ENCODE measurements around the gene PARVB. TPM values are rescaled to one million over a fixed set of nuclear protein-coding genes. Genes with fewer than 3 reads are reported as not detected.
"Not testable (repeated sequence)": the region's sequence is repeated elsewhere in the genome, so short reads cannot be mapped to it uniquely, and the experiment has no call there.

The PARVB gene
- total RNA-seq, 2 donors from 2014 or later = 95.5 to 113 TPM

DNA sequence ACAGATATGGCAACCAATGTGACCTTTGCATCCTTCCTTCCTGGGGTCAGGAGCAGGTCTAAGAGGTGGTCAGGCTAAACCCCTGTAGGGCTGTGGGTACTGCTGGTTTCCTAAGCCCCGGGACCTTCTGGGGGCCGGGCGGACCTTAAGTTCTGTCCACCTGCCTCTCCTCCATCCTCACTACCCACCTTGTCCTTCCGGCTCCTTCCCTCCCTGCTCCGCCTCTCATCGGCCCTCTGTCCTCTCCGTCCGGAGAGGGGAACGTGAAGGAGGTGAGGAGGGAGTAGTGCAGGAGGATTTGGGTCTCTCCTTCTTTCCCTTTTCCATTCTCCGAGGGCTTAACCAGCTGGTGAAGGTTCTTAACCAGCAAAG is 28.3 kb upstream of the PARVB start:
- no peak for ATAC-seq
- DNase-seq = no peak
- intact Hi-C loops (cut with DNase I) = no loop called here

- intact Hi-C loops (cut with DNase I) = no loop called here
- peak; percentile 28 to 47 for ATAC-seq
- peak; percentile 71 for DNase-seq
Measured at GRCh38 chr22:43996170-43996980, 27.7 kb upstream of the PARVB start.

DNA sequence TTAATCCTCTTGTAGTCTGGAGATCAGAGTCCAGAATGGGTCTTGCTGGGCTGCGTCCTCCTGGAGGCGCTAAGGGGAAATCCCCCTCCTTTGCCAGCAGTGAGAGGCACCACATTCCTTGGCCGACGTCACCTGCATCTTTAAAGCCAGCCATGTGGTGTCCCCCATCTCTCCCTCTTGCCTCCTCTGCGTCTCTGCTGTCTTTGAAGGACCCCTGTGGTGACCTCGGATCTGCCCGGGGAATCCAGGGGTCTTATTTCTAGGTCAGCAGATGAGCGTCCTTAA is 27.2 kb upstream of the PARVB start:
- DNase-seq (no peak), ATAC-seq (no peak)
- intact Hi-C loops (cut with DNase I) = no loop called here

DNA sequence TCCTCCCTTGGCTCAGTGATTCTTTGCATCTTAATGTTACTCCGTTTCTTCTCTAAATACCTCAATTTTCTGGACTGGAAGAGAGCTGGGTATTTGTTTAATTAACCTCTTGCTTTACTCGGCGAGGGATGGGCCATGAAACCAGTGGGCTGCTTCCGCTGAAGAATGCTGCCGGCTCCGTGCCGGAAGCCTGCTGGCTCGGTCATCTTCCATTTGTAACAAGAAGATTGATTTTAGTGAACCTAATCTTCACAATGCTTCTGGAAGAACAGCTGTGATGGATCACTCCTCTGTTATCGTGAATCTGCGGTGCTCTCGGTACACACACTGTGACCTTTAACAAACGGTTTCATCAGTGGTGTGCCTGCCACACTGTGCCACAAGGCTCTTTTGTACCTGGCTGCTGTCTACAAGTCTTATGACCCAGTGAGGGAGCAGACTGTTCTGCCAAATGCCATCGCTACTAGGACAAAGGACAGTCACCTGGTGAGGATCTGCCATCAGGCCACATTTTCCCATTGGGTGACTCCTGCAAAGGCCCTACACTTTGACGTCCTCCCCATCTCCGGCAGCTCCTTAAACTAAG is 25.3 kb upstream of the PARVB start:
- DNase-seq (peak; percentile 40), ATAC-seq (peak; percentile 35 to 58)
- intact Hi-C loops (cut with DNase I) = loop anchor here in 1 of 2 donors (2.0 kb wide), 1 partner anchor 86 kb away; no protein-coding TSS in a partner anchor

DNA sequence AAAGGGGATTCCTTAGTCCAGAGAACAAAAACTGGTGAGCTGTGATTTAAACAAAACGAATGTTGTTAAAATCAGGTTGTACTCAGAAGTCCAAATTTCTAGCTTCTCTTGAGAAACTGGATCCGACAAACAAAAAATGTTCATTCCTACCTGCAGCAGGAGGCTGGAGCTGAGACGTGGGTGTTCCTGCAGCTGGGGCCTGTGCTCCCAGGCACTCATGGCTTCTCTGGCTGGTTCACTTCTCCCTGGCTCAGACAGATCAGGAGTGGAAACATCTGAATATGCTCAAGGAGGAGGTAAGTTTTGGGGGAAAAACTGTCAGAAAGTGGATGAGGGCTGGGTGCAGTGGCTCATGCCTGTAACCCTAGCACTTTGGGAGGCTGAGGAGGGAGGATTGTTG is 24.7 kb upstream of the PARVB start:
- ATAC-seq = no peak
- intact Hi-C loops (cut with DNase I) = loop anchor here in 1 of 2 donors (2.0 kb wide), 1 partner anchor 85 kb away; no protein-coding TSS in a partner anchor
- DNase-seq = no peak

- DNase-seq (no peak), ATAC-seq (no peak)
- intact Hi-C loops (cut with DNase I) = no loop called here
Measured at GRCh38 chr22:44000123-44000522, 24.0 kb upstream of the PARVB start.

GRCh38 chr22:44001521-44001920 is 22.6 kb upstream of the PARVB start:
- intact Hi-C loops (cut with DNase I) = no loop called here
- DNase-seq = no peak
- no peak for ATAC-seq

GRCh38 chr22:44002324-44002723 is 21.8 kb upstream of the PARVB start:
- ATAC-seq (no peak), DNase-seq (no peak)
- intact Hi-C loops (cut with DNase I) = no loop called here

DNA sequence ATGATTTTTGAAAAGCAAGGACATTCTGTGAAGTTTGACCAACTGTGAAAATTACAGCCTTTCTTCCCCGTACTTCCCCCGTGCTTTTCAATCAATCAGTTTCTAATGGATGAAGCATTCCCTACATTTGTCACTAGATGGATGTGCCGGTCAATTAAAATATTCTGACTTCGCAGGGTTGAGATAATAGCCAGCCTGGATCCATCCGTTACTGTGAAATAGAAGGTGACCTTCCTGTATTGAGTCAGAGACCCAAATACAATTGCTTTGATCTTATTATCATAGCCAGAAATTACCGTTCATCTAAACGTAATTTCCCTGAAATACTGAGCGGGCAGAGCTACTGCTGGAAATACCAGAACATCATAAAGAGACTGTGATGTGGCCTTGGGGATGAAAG is 21.1 kb upstream of the PARVB start:
- intact Hi-C loops (cut with DNase I) = no loop called here
- no peak for DNase-seq
- ATAC-seq = no peak

DNA sequence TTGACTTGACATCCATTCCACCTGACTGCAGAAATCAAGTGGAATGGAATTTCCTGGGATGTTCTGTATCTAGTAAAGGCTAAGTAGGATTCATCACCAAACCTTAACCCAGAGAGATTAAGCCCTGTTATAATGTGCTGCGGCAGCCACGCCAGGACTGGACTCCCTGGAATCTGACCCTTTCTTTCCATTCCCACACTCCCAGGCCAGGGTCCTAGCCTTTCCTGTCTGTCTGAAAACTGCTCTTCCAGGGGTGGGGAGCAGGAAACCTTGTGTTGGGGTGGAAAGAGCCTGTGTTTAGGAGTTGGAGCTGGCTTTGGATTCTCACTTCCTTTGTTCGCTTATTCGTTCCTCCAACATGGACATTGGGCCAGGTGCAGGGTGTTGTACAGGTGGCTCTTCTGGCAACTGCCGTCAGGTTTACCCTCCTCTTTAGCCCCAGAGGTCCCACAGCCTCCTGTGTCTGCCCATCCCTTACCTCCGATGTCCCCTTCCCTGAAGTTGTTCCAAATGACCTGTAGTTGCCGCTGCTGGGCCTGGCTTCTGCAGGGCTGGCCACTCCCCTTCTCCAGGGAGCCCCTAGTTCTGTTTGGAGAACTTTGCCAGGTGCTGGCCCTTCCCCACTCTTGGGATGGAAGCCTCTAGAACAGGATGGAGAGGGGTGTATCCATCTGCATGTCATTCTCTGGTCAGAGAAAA is 20.5 kb upstream of the PARVB start:
- intact Hi-C loops (cut with DNase I) = no loop called here
- ATAC-seq (peak; percentile 38 to 45), DNase-seq (no peak)

GRCh38 chr22:44004104-44004460 is 20.0 kb upstream of the PARVB start:
- no peak for DNase-seq
- intact Hi-C loops (cut with DNase I) = no loop called here
- no peak for ATAC-seq

GRCh38 chr22:44005524-44005923 is 18.6 kb upstream of the PARVB start:
- intact Hi-C loops (cut with DNase I) = no loop called here
- no peak for DNase-seq
- ATAC-seq = no peak

- intact Hi-C loops (cut with DNase I) = no loop called here
- ATAC-seq = peak in 1 of 2 donors; percentile 53
Measured at GRCh38 chr22:44012162-44012561, 11.9 kb upstream of the PARVB start.

GRCh38 chr22:44012591-44012990 is 11.5 kb upstream of the PARVB start:
- DNase-seq = no peak
- intact Hi-C loops (cut with DNase I) = no loop called here
- ATAC-seq = no peak

More at GRCh38 chr22:44012162-44012561, 11.9 kb upstream of the PARVB start:
- no peak for DNase-seq

DNA sequence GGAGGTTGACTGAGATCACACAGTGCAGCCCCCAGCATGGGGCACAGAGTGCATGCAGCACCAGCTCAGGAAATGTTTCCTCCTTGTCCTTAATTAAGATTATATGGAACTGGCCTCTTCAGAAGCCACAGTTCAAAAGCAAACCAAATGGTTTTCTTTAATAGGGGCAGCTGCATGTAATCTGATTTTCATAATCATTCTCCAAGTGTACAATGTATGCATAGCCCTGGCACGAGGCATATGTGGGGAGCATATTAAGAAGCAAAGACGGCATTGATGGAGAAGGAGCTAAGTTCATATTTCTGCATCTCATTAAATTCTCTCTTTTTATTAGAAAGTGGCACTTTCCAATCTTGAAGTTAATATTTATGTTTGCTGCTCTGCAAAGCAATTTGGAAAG is 9.9 kb upstream of the PARVB start:
- DNase-seq (no peak), ATAC-seq (no peak)
- intact Hi-C loops (cut with DNase I) = no loop called here

DNA sequence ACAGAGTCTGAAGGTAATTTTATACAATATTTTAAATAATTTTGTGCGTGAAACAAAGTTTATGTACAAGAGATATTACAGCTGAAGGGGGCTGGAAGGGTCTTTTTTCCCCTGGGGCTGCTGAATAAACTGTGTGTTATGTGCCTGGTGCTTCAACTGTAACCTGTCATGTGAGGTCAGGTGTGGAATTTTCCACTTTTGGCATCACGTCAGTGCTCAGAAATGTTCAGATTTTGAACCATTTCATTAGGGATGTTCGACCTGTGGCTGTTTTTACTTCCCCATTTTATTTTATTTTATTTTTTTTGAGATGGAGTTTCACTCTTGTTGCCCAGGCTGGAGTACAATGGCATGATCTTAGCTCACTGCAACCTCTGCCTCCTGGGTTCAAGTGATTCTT is 7.5 kb upstream of the PARVB start:
- ATAC-seq; intact Hi-C loops (cut with DNase I): not testable (repeated sequence)

GRCh38 chr22:44018594-44018993 is 5.5 kb upstream of the PARVB start:
- intact Hi-C loops (cut with DNase I) = no loop called here
- DNase-seq (no peak), ATAC-seq (no peak)

More for the DNA sequence above, 7.5 kb upstream of the PARVB start:
- DNase-seq = not testable (repeated sequence)

GRCh38 chr22:44019416-44019815 is 4.7 kb upstream of the PARVB start:
- DNase-seq (no peak), ATAC-seq (no peak)
- intact Hi-C loops (cut with DNase I) = no loop called here

DNA sequence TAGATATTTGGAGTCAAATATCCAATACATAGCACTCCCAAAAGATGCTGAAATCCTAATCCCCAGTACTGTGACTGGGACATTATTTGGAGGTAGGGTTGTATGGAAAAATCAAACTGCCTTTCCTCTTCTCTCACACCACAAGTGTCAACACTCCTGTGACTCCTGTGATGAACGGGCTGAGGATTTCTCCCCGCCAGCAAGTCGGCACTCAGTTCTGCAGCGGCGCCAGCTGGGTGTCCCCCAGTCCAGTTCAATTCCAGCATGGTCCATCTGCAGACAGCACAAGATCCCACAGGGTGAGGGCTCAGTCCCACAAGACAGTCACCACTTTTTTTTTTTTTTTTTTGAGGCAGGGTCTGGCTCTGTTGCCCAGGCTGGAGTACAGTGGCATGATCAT is 4.3 kb upstream of the PARVB start:
- DNase-seq = peak; percentile 48
- ATAC-seq = peak; percentile 6 to 45
- intact Hi-C loops (cut with DNase I) = loop anchor here in 1 of 2 donors (10.0 kb wide), 1 partner anchor 55 kb away; no protein-coding TSS in a partner anchor

DNA sequence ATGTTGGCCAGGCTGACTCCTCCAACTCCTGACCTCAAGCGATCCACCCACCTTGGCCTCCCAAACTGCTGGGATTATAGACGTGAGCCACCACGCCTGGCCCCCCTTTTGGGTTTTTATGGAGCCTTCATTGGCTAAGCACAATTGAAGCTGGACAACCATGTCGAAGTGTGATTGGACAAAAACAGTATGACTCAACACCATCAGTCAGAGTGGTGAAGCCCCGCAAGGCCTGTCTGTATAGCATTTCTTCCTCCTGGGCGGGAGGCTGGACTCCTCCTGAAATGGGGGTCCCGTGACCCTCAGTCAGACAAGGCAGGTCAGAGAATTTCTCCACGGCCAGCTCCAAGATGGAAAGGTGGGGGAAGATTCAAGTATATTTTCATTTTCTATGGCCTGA is 3.1 kb upstream of the PARVB start:
- no peak for ATAC-seq
- intact Hi-C loops (cut with DNase I) = loop anchor here in 1 of 2 donors (10.0 kb wide), 1 partner anchor 54 kb away; no protein-coding TSS in a partner anchor
- no peak for DNase-seq
